LNCAP (cell line): ENCODE measurements around the gene MTRFR.

ENCODE experiments used
- CTCF ChIP-seq: fragments of 450-650 bp; IDR thresholded peaks from 2 replicates; pipeline ENCODE4 v1.5.1; 2017; ENCODE audit warnings: mild to moderate bottlenecking

MTRFR gene

GRCh38 chr12:123242116-123242904 lies 9.1 kb downstream of the MTRFR start:
- TF ChIP-seq CTCF, result no peak

GRCh38 chr12:123243671-123244262 lies 10.5 kb downstream of the MTRFR start:
- TF ChIP-seq CTCF, result no peak

GRCh38 chr12:123245678-123246077 lies 12.4 kb downstream of the MTRFR start:
- TF ChIP-seq CTCF, result no peak

- TF ChIP-seq CTCF, result no peak
These were observed 17.5 kb downstream of the MTRFR start for GRCh38 chr12:123250471-123251383.

- no peak for TF ChIP-seq CTCF
These were observed 18.3 kb downstream of the MTRFR start for GRCh38 chr12:123251403-123252076.

- no peak for TF ChIP-seq CTCF
These were observed 20.6 kb downstream of the MTRFR start for GRCh38 chr12:123253641-123254459.
